Fibroblast of lung (primary cell): ENCODE data around the gene GLRA2.

Source experiments
- CTCF ChIP-seq, 2 donors: IDR thresholded peaks in 1 of 2; conservative IDR thresholded peaks in 1 of 2; 1 replicate in 1 of 2; 2 replicates in 1 of 2; pipeline ENCODE4 v1.5.1; 2011 to 2012; ENCODE audit warnings: low read length in 2 of 2, control low read depth in 1 of 2, inconsistent platforms in 1 of 2, low read depth in 1 of 2, mild to moderate bottlenecking in 1 of 2
- EZH2 ChIP-seq: IDR thresholded peaks from 2 replicates; pipeline ENCODE4 v1.5.1; 2012; ENCODE audit warnings: low read length, control low read depth, mild to moderate bottlenecking; ENCODE audit errors: missing control alignments

GRCh38 chrX:14616301-14616700 is 87.0 kb downstream of the GLRA2 start:
- TF ChIP-seq CTCF (conservative IDR thresholded peaks at IDR 0.05 in 1 of 2, IDR thresholded peaks at IDR 0.05 in 1 of 2; ENCODE audit: low read depth in 1 of 2, low read length in 2 of 2), result no peak
- TF ChIP-seq EZH2, result no peak
